Suprapubic skin (tissue), 4 donors: ENCODE measurements around the gene CREB1. TPM values are rescaled to one million over a fixed set of nuclear protein-coding genes. Genes with fewer than 3 reads are reported as not detected.

Experiments used
- DNase-seq, 2 donors: peaks; one replicate each; pipeline ENCODE4 v3.0.0-alpha.2; 2019; ENCODE audit warnings: low spot score in 2 of 2
- H3K27ac ChIP-seq: fragments of 200-600 bp; sonication (generic); one replicate; pipeline ENCODE4 v1.5.1; 2019
- H3K27me3 ChIP-seq: fragments of 200-600 bp; sonication (generic); one replicate; pipeline ENCODE4 v1.5.1; 2019
- H3K36me3 ChIP-seq: fragments of 200-600 bp; sonication (generic); one replicate; pipeline ENCODE4 v1.5.1; 2019
- H3K4me1 ChIP-seq: fragments of 200-600 bp; sonication (generic); one replicate; pipeline ENCODE4 v1.5.1; 2019
- H3K4me3 ChIP-seq: fragments of 200-600 bp; sonication (generic); one replicate; pipeline ENCODE4 v1.5.1; 2019; ENCODE audit warnings: mild to moderate bottlenecking
- H3K9me3 ChIP-seq: fragments of 200-600 bp; sonication (generic); one replicate; pipeline ENCODE4 v1.5.1; 2019
- CTCF ChIP-seq, 2 donors: fragments of 200-600 bp in 1 of 2; fragments of 450-650 bp in 1 of 2; sonication (generic) in 1 of 2; IDR thresholded peaks; one replicate each; pipeline ENCODE4 v1.5.1; 2016 to 2019; ENCODE audit warnings: antibody characterized with exemption in 2 of 2, mild to moderate bottlenecking in 1 of 2, moderate library complexity in 1 of 2
- EP300 ChIP-seq: sonication (generic); formaldehyde crosslinking; IDR thresholded peaks from one replicate; pipeline ENCODE4 v1.6.1; 2017; ENCODE audit warnings: antibody characterized with exemption
- POLR2A ChIP-seq, 2 donors: fragments of 450-650 bp; IDR thresholded peaks; one replicate each; pipeline ENCODE4 v1.6.1; 2017; ENCODE audit warnings: antibody characterized with exemption in 2 of 2, mild to moderate bottlenecking in 2 of 2, moderate library complexity in 2 of 2
- POLR2AphosphoS5 ChIP-seq, 3 donors: sonication (generic); formaldehyde crosslinking; IDR thresholded peaks; one replicate each; pipeline ENCODE4 v1.6.1; 2017; ENCODE audit warnings: antibody characterized with exemption in 3 of 3
- WGBS: methylation state at CpG from one replicate; pipeline ENCODE4 v1.1.5; 2018; 5-methylcytosine and 5-hydroxymethylcytosine counted together
- total RNA-seq, 4 donors: library from RNA; depleted of rRNA; stranded (reverse); fragments of >200 nt; gene quantifications; one replicate each; pipeline ENCODE4 v1.1.0, GENCODE V29; 2016

Gene CREB1
- total RNA-seq, result 10 to 100 TPM; 33.3 to 90.4 (median 55.1) TPM

DNA sequence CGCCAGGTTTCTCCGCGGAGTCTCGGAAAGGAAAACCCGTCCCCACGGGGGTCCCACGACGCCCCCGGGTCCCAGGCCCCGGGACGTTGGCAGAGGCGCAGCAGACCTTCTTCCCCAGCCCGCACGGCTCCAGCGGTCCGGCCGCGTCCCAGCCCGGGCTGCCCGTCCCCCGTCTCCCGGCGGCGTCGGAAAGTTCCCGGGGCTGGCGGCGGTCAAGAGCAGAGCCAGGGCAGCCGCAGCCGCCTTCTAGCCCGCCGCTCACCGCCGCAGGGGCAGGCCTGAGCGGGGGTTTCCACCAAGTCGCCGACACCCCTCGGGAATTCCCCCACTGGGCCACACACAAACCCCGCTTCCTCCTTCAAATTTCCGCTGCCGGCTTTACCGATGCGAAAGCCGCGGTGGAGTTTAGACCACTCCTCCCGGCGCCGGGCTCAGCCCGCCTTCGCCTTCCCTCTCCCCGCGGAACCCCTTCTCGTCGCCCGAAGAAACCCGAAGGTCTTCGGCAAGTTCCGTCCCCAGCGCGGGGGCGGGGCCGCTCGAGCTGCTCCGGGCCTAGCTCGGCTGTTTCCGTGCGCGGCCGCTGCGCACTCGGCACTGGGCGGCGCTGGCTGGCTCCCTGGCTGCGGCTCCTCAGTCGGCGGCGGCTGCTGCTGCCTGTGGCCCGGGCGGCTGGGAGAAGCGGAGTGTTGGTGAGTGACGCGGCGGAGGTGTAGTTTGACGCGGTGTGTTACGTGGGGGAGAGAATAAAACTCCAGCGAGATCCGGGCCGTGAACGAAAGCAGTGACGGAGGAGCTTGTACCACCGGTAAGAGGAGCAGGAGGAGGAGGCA, at the start of gene CREB1:
TSS of gene CREB1 (plus strand) at position 633 of the 830 bp plus-strand sequence. CDS start 25,674 bp downstream, outside the sequence.
- peak; percentile 98 to 99 for DNase-seq
- TF ChIP-seq POLR2A (IDR thresholded peaks at IDR 0.05), result peak; percentile 91 to 97
- peak; percentile 9 to 92 (median 81) for TF ChIP-seq POLR2AphosphoS5 (IDR thresholded peaks at IDR 0.05)
- peak; percentile 57 for TF ChIP-seq EP300
- TF ChIP-seq CTCF (IDR thresholded peaks at IDR 0.05), result peak in 1 of 2 donors; percentile 5
- peak within 1 kb of the TSS; percentile 91 for H3K4me3 ChIP-seq
- WGBS, result 0% methylated on average over 42 of the region's 92 CpGs
- peaks cover 51% of the 10 kb centered on the region for H3K4me1 ChIP-seq
- no peaks in the 10 kb centered on the region for H3K36me3 ChIP-seq
- H3K27ac ChIP-seq, result peak within 1 kb of the TSS; percentile 100
- H3K27me3 ChIP-seq, result no peaks in the 10 kb centered on the region
- H3K9me3 ChIP-seq, result no peaks in the 10 kb centered on the region

GRCh38 chr2:207480521-207481040, 49.2 kb upstream of the CREB1 start:
- TF ChIP-seq CTCF (IDR thresholded peaks at IDR 0.05), result no peak
- no peak for TF ChIP-seq POLR2AphosphoS5 (IDR thresholded peaks at IDR 0.05)
- no peak for TF ChIP-seq POLR2A (IDR thresholded peaks at IDR 0.05)
- no peak for TF ChIP-seq EP300
- Histone ChIP-seq H3K9me3 (no peaks in the 10 kb centered on the region), H3K27ac (no peak overlapping the region), H3K27me3 (no peaks in the 10 kb centered on the region), H3K36me3 (no peaks in the 10 kb centered on the region), H3K4me1 (peaks cover 4% of the 10 kb centered on the region), H3K4me3 (no peak overlapping the region)
- DNase-seq, result no peak
- 55% methylated on average over 4 of the region's 4 CpGs for WGBS

DNA sequence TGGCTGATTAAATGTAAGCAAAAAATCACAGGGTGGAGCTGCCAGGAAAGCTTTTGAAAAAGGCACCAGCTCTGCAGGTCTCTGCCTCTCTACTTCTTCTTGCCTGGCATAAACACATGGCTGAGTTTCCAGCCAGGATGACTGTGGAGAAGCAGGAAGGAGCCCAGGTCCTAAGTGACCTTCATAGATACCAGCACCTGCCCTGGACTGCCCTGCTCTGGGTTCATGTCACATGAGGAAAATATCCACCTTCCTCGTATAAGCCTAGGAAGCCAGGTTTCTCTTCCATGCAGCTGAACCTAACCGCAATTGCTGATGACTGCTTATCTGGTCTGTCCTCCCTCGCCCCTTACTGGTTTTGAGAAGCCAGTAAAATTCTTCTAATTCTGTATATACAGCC, 47.8 kb upstream of the CREB1 start:
- Histone ChIP-seq H3K9me3 (no peaks in the 10 kb centered on the region), H3K36me3 (no peaks in the 10 kb centered on the region), H3K4me1 (peaks cover 4% of the 10 kb centered on the region), H3K27me3 (no peaks in the 10 kb centered on the region), H3K27ac (no peak overlapping the region), H3K4me3 (no peak overlapping the region)
- 52% methylated on average over 3 of the region's 3 CpGs for WGBS
- TF ChIP-seq POLR2A (IDR thresholded peaks at IDR 0.05) (no peak), EP300 (no peak), CTCF (IDR thresholded peaks at IDR 0.05) (no peak), POLR2AphosphoS5 (IDR thresholded peaks at IDR 0.05) (no peak)
- DNase-seq, result no peak

- no peak overlapping the region for H3K4me3 ChIP-seq
- peaks cover 4% of the 10 kb centered on the region for H3K4me1 ChIP-seq
- no peaks in the 10 kb centered on the region for H3K27me3 ChIP-seq
- H3K9me3 ChIP-seq, result no peaks in the 10 kb centered on the region
- TF ChIP-seq EP300 (no peak), CTCF (IDR thresholded peaks at IDR 0.05) (no peak), POLR2A (IDR thresholded peaks at IDR 0.05) (no peak), POLR2AphosphoS5 (IDR thresholded peaks at IDR 0.05) (no peak)
- no peak for DNase-seq
- no peak overlapping the region for H3K27ac ChIP-seq
- 60% methylated on average over 3 of the region's 3 CpGs for WGBS
- H3K36me3 ChIP-seq, result no peaks in the 10 kb centered on the region
Observed at GRCh38 chr2:207482630-207483029, 47.1 kb upstream of the CREB1 start.

DNA sequence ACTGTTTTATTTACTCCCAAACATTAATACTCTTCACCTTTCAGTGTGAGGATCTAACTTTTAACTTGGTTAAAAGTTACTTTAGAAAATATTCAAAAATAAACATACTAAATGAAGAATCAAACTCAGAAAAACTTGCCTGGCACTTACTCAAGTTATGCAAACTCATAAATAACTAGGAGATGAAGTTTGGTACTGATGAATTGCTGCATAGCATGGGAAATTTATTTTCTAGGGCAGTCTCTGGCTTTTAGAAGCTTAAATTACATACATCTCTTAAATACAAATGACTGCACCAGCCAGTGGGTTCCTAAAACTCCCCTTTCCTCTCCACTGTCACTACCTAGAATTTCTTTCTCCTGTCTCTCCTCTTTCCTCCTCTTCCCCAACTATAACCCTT, 46.7 kb upstream of the CREB1 start:
- Histone ChIP-seq H3K27ac (no peak overlapping the region), H3K4me3 (no peak overlapping the region), H3K27me3 (no peaks in the 10 kb centered on the region), H3K36me3 (no peaks in the 10 kb centered on the region), H3K9me3 (no peaks in the 10 kb centered on the region), H3K4me1 (peaks cover 4% of the 10 kb centered on the region)
- TF ChIP-seq CTCF (IDR thresholded peaks at IDR 0.05), result no peak
- no peak for TF ChIP-seq EP300
- TF ChIP-seq POLR2AphosphoS5 (IDR thresholded peaks at IDR 0.05), result no peak
- TF ChIP-seq POLR2A (IDR thresholded peaks at IDR 0.05), result no peak
- DNase-seq, result no peak
